Ishikawa (cell line): ENCODE results near the gene PID1.

Source experiments
- CEBPB ChIP-seq: IDR thresholded peaks from 2 replicates; pipeline ENCODE4 v1.6.1; 2012
- CREB1 ChIP-seq: IDR thresholded peaks from 2 replicates; pipeline ENCODE4 v1.6.1; 2012; ENCODE audit warnings: low read depth
- EGR1 ChIP-seq: IDR thresholded peaks from 2 replicates; pipeline ENCODE4 v1.6.1; 2012
- EP300 ChIP-seq: IDR thresholded peaks from 2 replicates; pipeline ENCODE4 v1.6.1; 2012; ENCODE audit warnings: borderline replicate concordance
- FOXM1 ChIP-seq: IDR thresholded peaks from 2 replicates; pipeline ENCODE4 v1.6.1; 2012; ENCODE audit warnings: low read depth, borderline replicate concordance
- NFIC ChIP-seq: IDR thresholded peaks from 2 replicates; pipeline ENCODE4 v1.6.1; 2012
- RAD21 ChIP-seq: IDR thresholded peaks from 2 replicates; pipeline ENCODE4 v1.6.1; 2012; ENCODE audit warnings: low read depth
- TAF1 ChIP-seq: IDR thresholded peaks from 2 replicates; pipeline ENCODE4 v1.6.1; 2012; ENCODE audit warnings: low read depth, mild to moderate bottlenecking
- TCF12 ChIP-seq: IDR thresholded peaks from 2 replicates; pipeline ENCODE4 v1.6.1; 2012; ENCODE audit warnings: low read depth
- TEAD4 ChIP-seq: IDR thresholded peaks from 2 replicates; pipeline ENCODE4 v1.6.1; 2012
- YY1 ChIP-seq: IDR thresholded peaks from 2 replicates; pipeline ENCODE4 v1.6.1; 2012; ENCODE audit warnings: low read depth
- ZBTB7A ChIP-seq: IDR thresholded peaks from 2 replicates; pipeline ENCODE4 v1.6.1; 2012; ENCODE audit warnings: low read depth
- TF ChIP-seq, protein P1 (sequence below): IDR thresholded peaks from 2 replicates; pipeline ENCODE4 v1.6.1; 2012
- TF ChIP-seq, protein P2 (sequence below): IDR thresholded peaks from 2 replicates; pipeline ENCODE4 v1.6.1; 2012; ENCODE audit warnings: low read depth, mild to moderate bottlenecking
- TF ChIP-seq, protein P3 (sequence below): IDR thresholded peaks from 2 replicates; pipeline ENCODE4 v1.6.1; 2012

The PID1 gene

DNA sequence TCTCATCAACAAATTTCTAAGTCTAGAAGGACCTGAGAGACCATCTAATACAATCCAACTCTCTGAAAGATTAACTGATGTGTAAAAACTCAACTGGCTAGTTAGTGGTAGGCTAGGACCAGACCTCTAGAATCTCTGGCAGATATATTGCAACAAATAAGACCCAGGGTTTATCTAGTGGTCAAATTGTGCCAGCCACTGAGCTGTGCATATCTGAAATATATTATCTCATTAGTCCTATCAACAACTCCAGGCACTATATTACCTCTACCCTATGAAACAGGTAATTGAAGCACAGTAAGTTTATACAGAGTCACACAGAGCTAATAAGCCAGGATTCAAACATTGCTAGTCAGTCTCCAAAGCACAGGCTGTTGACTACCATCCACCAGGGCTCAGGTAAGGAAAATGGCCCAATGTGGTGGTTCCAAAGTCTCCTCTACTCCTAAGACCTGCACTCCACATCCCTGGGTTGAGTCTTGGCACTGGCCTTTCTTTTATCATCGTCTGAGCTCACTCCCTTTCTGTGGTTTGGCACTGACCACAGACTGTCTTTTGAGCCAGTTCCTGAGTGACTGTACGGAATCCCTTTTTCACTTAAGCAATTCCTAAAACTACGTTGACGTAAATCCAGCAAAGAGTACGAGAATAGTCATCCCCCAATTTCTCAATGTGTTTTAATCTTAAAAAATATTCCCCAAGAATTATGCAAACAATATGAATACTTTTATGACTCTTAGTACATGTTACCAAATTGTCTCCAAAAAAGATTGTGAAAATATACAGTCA, 11.9 kb upstream of the PID1 start:
- TF ChIP-seq EGR1 (no peak), NFIC (no peak), RAD21 (no peak), CREB1 (no peak), ZBTB7A (no peak), EP300 (no peak), CEBPB (no peak), YY1 (no peak), FOXM1 (no peak)
- TF ChIP-seq, protein P1, sequence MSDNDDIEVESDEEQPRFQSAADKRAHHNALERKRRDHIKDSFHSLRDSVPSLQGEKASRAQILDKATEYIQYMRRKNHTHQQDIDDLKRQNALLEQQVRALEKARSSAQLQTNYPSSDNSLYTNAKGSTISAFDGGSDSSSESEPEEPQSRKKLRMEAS: no peak

DNA sequence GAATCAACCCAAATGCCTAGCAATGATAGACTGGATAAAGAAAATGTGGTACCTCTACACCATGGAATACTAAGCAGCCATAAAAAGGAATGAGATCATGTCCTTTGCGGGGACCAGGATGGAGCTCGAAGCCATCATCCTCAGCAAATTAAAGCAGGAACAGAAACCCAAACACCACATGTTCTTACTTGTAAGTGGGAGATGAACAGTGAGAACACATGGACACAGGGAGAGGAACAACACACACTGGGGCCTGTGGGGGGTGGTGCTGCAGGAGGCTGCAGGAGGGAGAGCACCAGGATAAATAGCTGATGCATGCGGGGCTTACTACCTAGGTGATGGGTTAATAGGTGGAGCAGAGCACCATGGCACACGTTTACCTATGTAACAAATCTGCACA, 8.4 kb upstream of the PID1 start:
- TF ChIP-seq TCF12 (no peak), EGR1 (no peak), FOXM1 (no peak)
- TF ChIP-seq, protein P2, sequence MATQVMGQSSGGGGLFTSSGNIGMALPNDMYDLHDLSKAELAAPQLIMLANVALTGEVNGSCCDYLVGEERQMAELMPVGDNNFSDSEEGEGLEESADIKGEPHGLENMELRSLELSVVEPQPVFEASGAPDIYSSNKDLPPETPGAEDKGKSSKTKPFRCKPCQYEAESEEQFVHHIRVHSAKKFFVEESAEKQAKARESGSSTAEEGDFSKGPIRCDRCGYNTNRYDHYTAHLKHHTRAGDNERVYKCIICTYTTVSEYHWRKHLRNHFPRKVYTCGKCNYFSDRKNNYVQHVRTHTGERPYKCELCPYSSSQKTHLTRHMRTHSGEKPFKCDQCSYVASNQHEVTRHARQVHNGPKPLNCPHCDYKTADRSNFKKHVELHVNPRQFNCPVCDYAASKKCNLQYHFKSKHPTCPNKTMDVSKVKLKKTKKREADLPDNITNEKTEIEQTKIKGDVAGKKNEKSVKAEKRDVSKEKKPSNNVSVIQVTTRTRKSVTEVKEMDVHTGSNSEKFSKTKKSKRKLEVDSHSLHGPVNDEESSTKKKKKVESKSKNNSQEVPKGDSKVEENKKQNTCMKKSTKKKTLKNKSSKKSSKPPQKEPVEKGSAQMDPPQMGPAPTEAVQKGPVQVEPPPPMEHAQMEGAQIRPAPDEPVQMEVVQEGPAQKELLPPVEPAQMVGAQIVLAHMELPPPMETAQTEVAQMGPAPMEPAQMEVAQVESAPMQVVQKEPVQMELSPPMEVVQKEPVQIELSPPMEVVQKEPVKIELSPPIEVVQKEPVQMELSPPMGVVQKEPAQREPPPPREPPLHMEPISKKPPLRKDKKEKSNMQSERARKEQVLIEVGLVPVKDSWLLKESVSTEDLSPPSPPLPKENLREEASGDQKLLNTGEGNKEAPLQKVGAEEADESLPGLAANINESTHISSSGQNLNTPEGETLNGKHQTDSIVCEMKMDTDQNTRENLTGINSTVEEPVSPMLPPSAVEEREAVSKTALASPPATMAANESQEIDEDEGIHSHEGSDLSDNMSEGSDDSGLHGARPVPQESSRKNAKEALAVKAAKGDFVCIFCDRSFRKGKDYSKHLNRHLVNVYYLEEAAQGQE: no peak

DNA sequence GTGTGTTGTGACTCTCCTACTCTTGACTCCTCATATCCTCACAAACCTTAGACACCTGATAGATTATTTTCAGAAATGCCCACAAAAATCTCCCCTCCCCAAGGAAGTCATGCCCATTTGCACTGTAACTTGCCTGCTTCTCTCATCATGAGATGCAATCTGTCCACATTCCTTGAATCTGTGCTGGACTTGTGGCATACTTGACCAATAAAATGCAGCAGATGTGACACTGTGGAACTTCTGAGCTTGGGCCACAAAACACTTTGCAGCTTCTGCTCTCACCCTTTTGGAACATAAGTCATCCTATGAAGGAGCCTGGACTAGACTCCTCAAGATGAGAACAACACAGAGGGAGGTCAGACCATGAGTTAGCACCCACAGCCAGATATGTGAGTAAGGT, 4.4 kb upstream of the PID1 start:
- TF ChIP-seq TAF1 (no peak), TCF12 (no peak), EP300 (no peak), NFIC (no peak), TEAD4 (no peak), EGR1 (no peak), ZBTB7A (no peak), YY1 (no peak), CEBPB (no peak), FOXM1 (no peak)
- TF ChIP-seq, protein P1: no peak
- TF ChIP-seq, protein P2: no peak
- TF ChIP-seq, protein P3, sequence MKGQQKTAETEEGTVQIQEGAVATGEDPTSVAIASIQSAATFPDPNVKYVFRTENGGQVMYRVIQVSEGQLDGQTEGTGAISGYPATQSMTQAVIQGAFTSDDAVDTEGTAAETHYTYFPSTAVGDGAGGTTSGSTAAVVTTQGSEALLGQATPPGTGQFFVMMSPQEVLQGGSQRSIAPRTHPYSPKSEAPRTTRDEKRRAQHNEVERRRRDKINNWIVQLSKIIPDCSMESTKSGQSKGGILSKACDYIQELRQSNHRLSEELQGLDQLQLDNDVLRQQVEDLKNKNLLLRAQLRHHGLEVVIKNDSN: no peak

DNA sequence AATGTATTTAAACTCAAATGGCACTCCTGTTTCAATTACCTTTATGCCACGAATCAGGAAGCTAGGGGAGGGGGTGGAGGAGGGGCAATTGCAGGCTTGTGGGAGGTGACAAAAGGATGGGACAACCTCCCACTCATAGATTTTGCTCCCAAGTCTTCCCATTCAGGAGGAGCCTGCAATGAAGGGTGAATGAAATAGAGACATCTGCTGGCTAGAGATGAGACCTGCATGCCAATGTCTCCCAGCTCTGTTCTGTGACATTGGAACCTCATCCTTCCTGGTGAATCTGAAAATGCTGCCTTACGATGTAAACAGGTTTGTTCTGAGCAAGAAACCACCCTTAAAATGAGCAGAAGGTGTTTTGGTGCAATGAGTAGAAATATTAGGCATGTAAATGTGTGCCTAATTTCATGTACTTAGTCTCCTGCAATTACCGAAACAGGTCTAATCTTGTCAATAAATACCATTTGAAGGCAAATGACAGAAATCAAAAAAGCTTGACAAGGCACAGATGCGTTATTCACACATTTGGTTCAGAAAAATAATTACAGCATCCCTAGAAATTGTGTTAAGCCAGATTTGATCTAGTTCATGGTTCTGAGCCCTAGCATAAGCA, 2.7 kb upstream of the PID1 start:
- TF ChIP-seq ZBTB7A: no peak
- peak; percentile 63 for TF ChIP-seq RAD21
- TF ChIP-seq FOXM1: no peak
- no peak for TF ChIP-seq CEBPB
- no peak for TF ChIP-seq NFIC
- TF ChIP-seq, protein P1: no peak

DNA sequence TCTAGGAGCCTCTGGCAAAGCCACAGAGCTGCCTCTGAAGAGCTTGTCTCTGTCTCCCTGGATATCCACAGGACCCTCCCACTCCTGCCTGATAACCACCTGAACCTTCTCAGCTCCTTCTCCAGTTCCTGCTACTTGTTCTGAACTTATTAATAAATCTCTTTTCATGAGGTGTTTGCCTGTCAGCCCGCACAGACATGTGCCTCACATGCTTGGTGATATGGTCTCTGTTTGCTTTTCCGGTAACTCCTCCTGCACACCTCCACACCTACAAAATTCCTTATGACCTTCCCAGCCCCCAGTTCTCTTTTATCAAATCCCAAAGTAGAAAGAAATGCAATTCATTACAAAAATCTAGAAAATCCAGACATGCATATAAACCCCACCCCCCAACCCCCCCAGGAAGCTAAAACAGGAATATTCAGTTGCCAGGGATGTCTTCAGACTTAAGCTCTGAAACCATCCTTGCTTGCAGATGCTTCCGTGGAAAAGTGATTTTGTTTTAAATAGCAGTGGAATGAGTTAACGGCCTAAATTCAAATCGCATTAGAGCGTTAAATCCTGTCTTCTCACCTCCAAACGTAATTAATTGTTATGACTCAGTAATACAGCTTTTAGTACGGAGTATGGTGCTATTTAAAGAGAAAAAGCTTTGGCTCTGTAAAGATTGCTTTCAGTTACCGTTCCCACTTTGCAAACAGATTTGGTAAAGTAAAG, 2.1 kb upstream of the PID1 start:
- TF ChIP-seq YY1 (no peak), EGR1 (no peak), TCF12 (no peak), CEBPB (no peak), ZBTB7A (no peak)
- TF ChIP-seq, protein P2: no peak
- TF ChIP-seq, protein P3: no peak
